Retinal pigment epithelial cell (primary cell): ENCODE measurements around the gene MRPL19.
"Not testable (repeated sequence)": the region's sequence is repeated elsewhere in the genome, so short reads cannot be mapped to it uniquely, and the experiment has no call there.

Experiments
- DNase-seq: peaks from one replicate; pipeline ENCODE4 v3.0.0-alpha.2; 2010; ENCODE audit warnings: low read depth
- H3K4me3 ChIP-seq: 2 replicates; pipeline ENCODE4 v1.5.1; 2011; ENCODE audit warnings: mild to moderate bottlenecking, low read length, control low read depth, moderate library complexity
- CTCF ChIP-seq: conservative IDR thresholded peaks from 2 replicates; pipeline ENCODE4 v1.5.1; 2011; ENCODE audit warnings: low read depth, low read length, control low read depth, inconsistent platforms

The MRPL19 gene

GRCh38 chr2:75656563-75656962 is 10.0 kb downstream of the MRPL19 start:
- DNase-seq: no peak
- TF ChIP-seq CTCF: no peak
- no peak overlapping the region for H3K4me3 ChIP-seq

GRCh38 chr2:75657798-75658197 is 11.2 kb downstream of the MRPL19 start:
- H3K4me3 ChIP-seq: no peak overlapping the region
- TF ChIP-seq CTCF: no peak
- DNase-seq: no peak

GRCh38 chr2:75666911-75667310 is 20.3 kb downstream of the MRPL19 start:
- TF ChIP-seq CTCF: no peak
- DNase-seq: no peak
- H3K4me3 ChIP-seq: no peak overlapping the region

GRCh38 chr2:75667884-75668283 is 21.3 kb downstream of the MRPL19 start:
- no peak overlapping the region for H3K4me3 ChIP-seq
- DNase-seq: no peak
- TF ChIP-seq CTCF: no peak

GRCh38 chr2:75675423-75675822 is 28.8 kb downstream of the MRPL19 start:
- H3K4me3 ChIP-seq, DNase-seq: not testable (repeated sequence)

GRCh38 chr2:75675908-75676307 is 29.3 kb downstream of the MRPL19 start:
- TF ChIP-seq CTCF: no peak
- H3K4me3 ChIP-seq: no peak overlapping the region
- DNase-seq: no peak

- no peak for TF ChIP-seq CTCF
- no peak overlapping the region for H3K4me3 ChIP-seq
- no peak for DNase-seq
Measured at GRCh38 chr2:75676464-75676863, 29.9 kb downstream of the MRPL19 start.

GRCh38 chr2:75679556-75679955 is 33.0 kb downstream of the MRPL19 start:
- TF ChIP-seq CTCF: no peak
- DNase-seq: no peak

More at GRCh38 chr2:75679556-75679955, 33.0 kb downstream of the MRPL19 start:
- H3K4me3 ChIP-seq: no peak overlapping the region
